GM12878 (cell line): ENCODE data around the gene CCDC141. TPM values are rescaled to one million over a fixed set of nuclear protein-coding genes. Genes with fewer than 3 reads are reported as not detected.

ENCODE experiments used
- ATAC-seq: fragments of 200-7000 bp; cut with Tn5 transposase; 3 replicates; pipeline ENCODE4 v1.9.1; 2020; ENCODE audit warnings: mild to moderate bottlenecking, moderate library complexity
- BruUV-seq: library from RNA; stranded (reverse); fragments of 400-500 nt; replicated peaks from 2 replicates; lab custom pipeline; 2021; lab: Mats Ljungman, UMichigan
- CTCF ChIA-PET: fragments of 300-600 bp; sonication (Branson Sonifier 250); formaldehyde crosslinking; extraction: SDS; loops from one replicate; lab custom pipeline; 2021; ENCODE audit warnings: inconsistent platforms; lab: Yijun Ruan, JAX
- POLR2A ChIA-PET: fragments of 350-600 bp; formaldehyde crosslinking; extraction: SDS; loops from one replicate; lab custom pipeline; 2021; ENCODE audit warnings: inconsistent platforms; lab: Charles Lee
- RAD21 ChIA-PET: fragments of 300-600 bp; sonication (Branson Sonifier 250); formaldehyde crosslinking; loops from one replicate; lab custom pipeline; 2023; ENCODE audit warnings: antibody characterized with exemption; ENCODE audit not compliant: unreplicated experiment; lab: Charles Lee
- SMC1A ChIA-PET: fragments of 300-600 bp; sonication (Branson Sonifier 250); formaldehyde crosslinking; loops from one replicate; lab custom pipeline; 2023; ENCODE audit not compliant: unreplicated experiment, uncharacterized antibody; lab: Charles Lee
- DNase-seq: peaks from one replicate; pipeline ENCODE4 v3.0.0-alpha.2; 2011; ENCODE audit warnings: low read depth, low spot score
- FAIRE-seq: peaks from 3 replicates; lab custom pipeline; 2011; peaks lifted over from hg19 to GRCh38; lab: Jason Lieb, UNC
- H2AFZ ChIP-seq: 2 replicates; pipeline ENCODE4 v1.6.0; 2011; ENCODE audit warnings: low read depth, low read length, control low read depth; ENCODE audit not compliant: control insufficient read depth
- H3K27ac ChIP-seq: 2 replicates; pipeline ENCODE4 v1.5.1; 2011; ENCODE audit warnings: control low read depth; ENCODE audit not compliant: control insufficient read depth, insufficient read depth
- H3K27me3 ChIP-seq, 2 experiments: replicated peaks in 1 of 2; 2 replicates each; pipeline versions ENCODE4 v1.6.0 to v1.6.1; 2011; ENCODE audit warnings: low read length in 1 of 2; ENCODE audit not compliant: control insufficient read depth in 2 of 2, insufficient read depth in 2 of 2
- H3K36me3 ChIP-seq, 2 experiments: 2 replicates each; pipeline ENCODE4 v1.5.1; 2011; ENCODE audit warnings: low read length in 1 of 2; ENCODE audit not compliant: control insufficient read depth in 2 of 2, insufficient read depth in 2 of 2
- H3K4me1 ChIP-seq: 2 replicates; pipeline ENCODE4 v1.6.1; 2011; ENCODE audit warnings: mild to moderate bottlenecking, low read length, moderate library complexity, mixed read lengths; ENCODE audit not compliant: control insufficient read depth, insufficient read depth
- H3K4me2 ChIP-seq: 2 replicates; pipeline ENCODE4 v1.6.0; 2011; ENCODE audit warnings: control low read depth; ENCODE audit not compliant: control insufficient read depth, insufficient read depth
- H3K4me3 ChIP-seq: fragments of 200-600 bp; sonication (generic); 2 replicates; pipeline ENCODE4 v1.5.1; 2016
- H3K79me2 ChIP-seq: 2 replicates; pipeline ENCODE4 v1.6.0; 2011; ENCODE audit warnings: low read length; ENCODE audit not compliant: control insufficient read depth, insufficient read depth
- H3K9ac ChIP-seq: 2 replicates; pipeline ENCODE4 v1.8.0; 2011; ENCODE audit warnings: low read length, control low read depth, mixed read lengths; ENCODE audit not compliant: control insufficient read depth, insufficient read depth
- H3K9me3 ChIP-seq: replicated peaks from 3 replicates; pipeline ENCODE4 v1.5.1; 2011; ENCODE audit warnings: mild to moderate bottlenecking, low read length; ENCODE audit not compliant: control insufficient read depth, insufficient read depth
- H4K20me1 ChIP-seq: 2 replicates; pipeline ENCODE4 v1.6.0; 2011; ENCODE audit not compliant: control insufficient read depth, insufficient read depth
- BCL11A ChIP-seq: IDR thresholded peaks from 2 replicates; pipeline ENCODE4 v1.6.1; 2011; ENCODE audit warnings: low read depth, low read length
- IKZF2 ChIP-seq, 2 experiments: fragments of 450-650 bp; IDR thresholded peaks; 2 replicates each; pipeline ENCODE4 v1.6.1; 2017; ENCODE audit warnings: mild to moderate bottlenecking in 2 of 2, moderate library complexity in 2 of 2
- IRF5 ChIP-seq: fragments of 450-650 bp; IDR thresholded peaks from 2 replicates; pipeline ENCODE4 v1.6.1; 2017; ENCODE audit warnings: borderline replicate concordance
- KDM1A ChIP-seq: fragments of 200-600 bp; sonication (generic); IDR thresholded peaks from 2 replicates; pipeline ENCODE4 v1.6.1; 2016; ENCODE audit warnings: borderline replicate concordance
- MEF2A ChIP-seq: IDR thresholded peaks from 2 replicates; pipeline ENCODE4 v1.6.1; 2011; ENCODE audit warnings: low read depth, mild to moderate bottlenecking, low read length, moderate library complexity; ENCODE audit not compliant: insufficient read depth
- MYC ChIP-seq: IDR thresholded peaks from 2 replicates; pipeline ENCODE4 v1.6.1; 2011; ENCODE audit warnings: mild to moderate bottlenecking, low read length, moderate library complexity, inconsistent platforms; ENCODE audit not compliant: insufficient read depth, insufficient replicate concordance, insufficient read length, severe bottlenecking
- POLR2AphosphoS5 ChIP-seq: IDR thresholded peaks from 2 replicates; pipeline ENCODE4 v1.6.1; 2011; ENCODE audit warnings: mild to moderate bottlenecking, low read length, inconsistent platforms
- RAD21 ChIP-seq: IDR thresholded peaks from 2 replicates; pipeline ENCODE4 v1.6.1; 2011; ENCODE audit warnings: mild to moderate bottlenecking, low read depth, low read length, moderate library complexity; ENCODE audit not compliant: insufficient read depth
- RUNX3 ChIP-seq: IDR thresholded peaks from 2 replicates; pipeline ENCODE4 v1.6.1; 2012; ENCODE audit warnings: low read length, inconsistent platforms
- SRF ChIP-seq, 2 experiments: IDR thresholded peaks; 2 replicates each; pipeline ENCODE4 v1.6.1; 2011; ENCODE audit warnings: low read depth in 2 of 2, low read length in 2 of 2, mild to moderate bottlenecking in 1 of 2, moderate library complexity in 1 of 2
- TAF1 ChIP-seq: IDR thresholded peaks from 2 replicates; pipeline ENCODE4 v1.6.1; 2011; ENCODE audit warnings: mild to moderate bottlenecking, low read depth, low read length, borderline replicate concordance
- ZBTB33 ChIP-seq: fragments of 450-650 bp; IDR thresholded peaks from 2 replicates; pipeline ENCODE4 v1.6.1; 2017; ENCODE audit warnings: mild to moderate bottlenecking
- ZNF217 ChIP-seq: fragments of 450-650 bp; IDR thresholded peaks from 2 replicates; pipeline ENCODE4 v1.6.1; 2017; ENCODE audit warnings: antibody characterized with exemption, mild to moderate bottlenecking
- WGBS: methylation state at CpG from one replicate; pipeline ENCODE4 v1.1.6; 2016; ENCODE audit warnings: low lambda C conversion rate; ENCODE audit not compliant: insufficient replicate concordance, insufficient coverage; ENCODE audit errors: missing lambda C conversion rate; 5-methylcytosine and 5-hydroxymethylcytosine counted together
- in situ Hi-C: fragments of 300-500 bp; cut with MboI; formaldehyde crosslinking; loops from 9 replicates; pipeline ENCODE4 v1.14.3; 2018; ENCODE audit warnings: mixed read lengths
- intact Hi-C: fragments of 100-400 bp; cut with micrococcal nuclease; formaldehyde crosslinking; loops from one replicate; pipeline ENCODE4 v1.14.2; 2022; ENCODE audit not compliant: unreplicated experiment
- polyA plus RNA-seq, 11 experiments: library from polyadenylated mRNA; depleted of rRNA in 4 of 11; unstranded in 6 of 11; stranded (reverse) in 5 of 11; fragments of >200 nt; fragmentation: Nextera tagmentation in 4 of 11; fragmentation: Illumina TruSeq in 1 of 11; extraction: Ambion mirVana in 4 of 11; extraction: Trizol in 1 of 11; gene quantifications; 1 replicate in 1 of 11; 2 replicates in 10 of 11; pipeline versions ENCODE4 v1.2.1 to v1.2.3, GENCODE V29; 2011 to 2016; ENCODE audit warnings: inconsistent platforms in 2 of 11, missing spikeins in 2 of 11, low read depth in 1 of 11
- total RNA-seq, 4 experiments: library from RNA; depleted of rRNA in 3 of 4; stranded (reverse); fragments of >200 nt in 3 of 4; fragmentation: Illumina TruSeq in 1 of 4; extraction: Trizol in 1 of 4; gene quantifications; 2 replicates each; pipeline versions ENCODE4 v1.2.1 to v1.2.3, GENCODE V29; 2013 to 2021
- TF ChIP-seq, protein P1 (sequence below): fragments of 450-650 bp; IDR thresholded peaks from 2 replicates; pipeline ENCODE4 v1.6.1; 2016; ENCODE audit warnings: mild to moderate bottlenecking, moderate library complexity, borderline replicate concordance

The CCDC141 gene
- total and polyA plus RNA-seq, 10 of the 15 experiments (the other 5 are each of a cell fraction or from before 2014, with no cell fraction given), result 0.84 to 12.5 (median 3.6) TPM

- no peak for TF ChIP-seq RAD21
- TF ChIP-seq IKZF2 (IDR thresholded peaks at IDR 0.05), result no peak
- no peak for TF ChIP-seq SRF (IDR thresholded peaks at IDR 0.05; ENCODE audit: low read depth in 2 of 2, low read length in 2 of 2)
- TF ChIP-seq, protein P1, sequence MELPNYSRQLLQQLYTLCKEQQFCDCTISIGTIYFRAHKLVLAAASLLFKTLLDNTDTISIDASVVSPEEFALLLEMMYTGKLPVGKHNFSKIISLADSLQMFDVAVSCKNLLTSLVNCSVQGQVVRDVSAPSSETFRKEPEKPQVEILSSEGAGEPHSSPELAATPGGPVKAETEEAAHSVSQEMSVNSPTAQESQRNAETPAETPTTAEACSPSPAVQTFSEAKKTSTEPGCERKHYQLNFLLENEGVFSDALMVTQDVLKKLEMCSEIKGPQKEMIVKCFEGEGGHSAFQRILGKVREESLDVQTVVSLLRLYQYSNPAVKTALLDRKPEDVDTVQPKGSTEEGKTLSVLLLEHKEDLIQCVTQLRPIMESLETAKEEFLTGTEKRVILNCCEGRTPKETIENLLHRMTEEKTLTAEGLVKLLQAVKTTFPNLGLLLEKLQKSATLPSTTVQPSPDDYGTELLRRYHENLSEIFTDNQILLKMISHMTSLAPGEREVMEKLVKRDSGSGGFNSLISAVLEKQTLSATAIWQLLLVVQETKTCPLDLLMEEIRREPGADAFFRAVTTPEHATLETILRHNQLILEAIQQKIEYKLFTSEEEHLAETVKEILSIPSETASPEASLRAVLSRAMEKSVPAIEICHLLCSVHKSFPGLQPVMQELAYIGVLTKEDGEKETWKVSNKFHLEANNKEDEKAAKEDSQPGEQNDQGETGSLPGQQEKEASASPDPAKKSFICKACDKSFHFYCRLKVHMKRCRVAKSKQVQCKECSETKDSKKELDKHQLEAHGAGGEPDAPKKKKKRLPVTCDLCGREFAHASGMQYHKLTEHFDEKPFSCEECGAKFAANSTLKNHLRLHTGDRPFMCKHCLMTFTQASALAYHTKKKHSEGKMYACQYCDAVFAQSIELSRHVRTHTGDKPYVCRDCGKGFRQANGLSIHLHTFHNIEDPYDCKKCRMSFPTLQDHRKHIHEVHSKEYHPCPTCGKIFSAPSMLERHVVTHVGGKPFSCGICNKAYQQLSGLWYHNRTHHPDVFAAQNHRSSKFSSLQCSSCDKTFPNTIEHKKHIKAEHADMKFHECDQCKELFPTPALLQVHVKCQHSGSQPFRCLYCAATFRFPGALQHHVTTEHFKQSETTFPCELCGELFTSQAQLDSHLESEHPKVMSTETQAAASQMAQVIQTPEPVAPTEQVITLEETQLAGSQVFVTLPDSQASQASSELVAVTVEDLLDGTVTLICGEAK, result no peak
- TF ChIP-seq TAF1, result no peak
- TF ChIP-seq ZNF217, result no peak
- no peak for TF ChIP-seq POLR2AphosphoS5
- TF ChIP-seq BCL11A, result no peak
- no peak for TF ChIP-seq MYC
- TF ChIP-seq RUNX3, result no peak
- TF ChIP-seq IRF5, result no peak
- TF ChIP-seq MEF2A, result no peak
- TF ChIP-seq KDM1A, result no peak
- TF ChIP-seq ZBTB33, result no peak
- TF ChIP-seq, all 136 proteins: peak for 0
- Histone ChIP-seq H3K4me3 (no peak overlapping the region), H3K36me3 (no peaks in the 10 kb centered on the region), H3K4me1 (peaks cover 6% of the 10 kb centered on the region; the same call in 1 of the 2 replicates), H3K79me2 (no peaks in the 10 kb centered on the region), H2AFZ (no peak overlapping the region), H3K9ac (no peak overlapping the region), H3K4me2 (no peak overlapping the region), H3K27me3 (no peaks in the 10 kb centered on the region), H4K20me1 (no peaks in the 10 kb centered on the region), H3K27ac (no peak overlapping the region), H3K9me3 (no peaks in the 10 kb centered on the region)
- 84% methylated on average over 6 of the region's 7 CpGs for WGBS
- ChIA-PET CTCF (interaction anchor here (1.2 kb wide), 1 partner anchor 10 kb away, joined by 4 read pairs; no protein-coding TSS in a partner anchor), POLR2A (interaction anchor here (0.7 kb wide), 1 partner anchor 23 kb away, joined by 8 read pairs; no protein-coding TSS in a partner anchor), RAD21 (interaction anchor here (1.2 kb wide), 1 partner anchor 195 kb away, joined by 3 read pairs; no protein-coding TSS in a partner anchor), SMC1A (interaction anchor here (0.5 to 1.0 kb wide), 2 partner anchors 13 to 300 kb away, joined by 3 read pairs; no protein-coding TSS in a partner anchor)
- in situ Hi-C loops (no loop called here), intact Hi-C loops (no loop called here)
- FAIRE-seq (no peak), ATAC-seq (no peak), DNase-seq (no peak)
- no TSS peak for BruUV-seq
Observed at GRCh38 chr2:178824181-178824580, 225.8 kb downstream of the CCDC141 start.
